MM.1S (cell line): Measurements from ENCODE around the gene RSPH4A.

Experiments
- EZH2 ChIP-seq: fragments of 300-600 bp; sonication (generic); optimal IDR thresholded peaks from 2 replicates; pipeline ENCODE3; 2017; ENCODE audit warnings: low read depth, mild to moderate bottlenecking, antibody characterized with exemption, low read length, mixed read lengths
- EZH2phosphoT487 ChIP-seq: fragments of 300-600 bp; sonication (generic); IDR thresholded peaks from 2 replicates; pipeline ENCODE4 v1.6.1; 2018; ENCODE audit warnings: antibody characterized with exemption, low read length
- TF ChIP-seq, protein P1 (sequence below): fragments of 300-600 bp; sonication (generic); IDR thresholded peaks from 2 replicates; pipeline ENCODE4 v1.5.1; 2016; ENCODE audit warnings: antibody characterized with exemption, low read length, mixed read lengths

DNA sequence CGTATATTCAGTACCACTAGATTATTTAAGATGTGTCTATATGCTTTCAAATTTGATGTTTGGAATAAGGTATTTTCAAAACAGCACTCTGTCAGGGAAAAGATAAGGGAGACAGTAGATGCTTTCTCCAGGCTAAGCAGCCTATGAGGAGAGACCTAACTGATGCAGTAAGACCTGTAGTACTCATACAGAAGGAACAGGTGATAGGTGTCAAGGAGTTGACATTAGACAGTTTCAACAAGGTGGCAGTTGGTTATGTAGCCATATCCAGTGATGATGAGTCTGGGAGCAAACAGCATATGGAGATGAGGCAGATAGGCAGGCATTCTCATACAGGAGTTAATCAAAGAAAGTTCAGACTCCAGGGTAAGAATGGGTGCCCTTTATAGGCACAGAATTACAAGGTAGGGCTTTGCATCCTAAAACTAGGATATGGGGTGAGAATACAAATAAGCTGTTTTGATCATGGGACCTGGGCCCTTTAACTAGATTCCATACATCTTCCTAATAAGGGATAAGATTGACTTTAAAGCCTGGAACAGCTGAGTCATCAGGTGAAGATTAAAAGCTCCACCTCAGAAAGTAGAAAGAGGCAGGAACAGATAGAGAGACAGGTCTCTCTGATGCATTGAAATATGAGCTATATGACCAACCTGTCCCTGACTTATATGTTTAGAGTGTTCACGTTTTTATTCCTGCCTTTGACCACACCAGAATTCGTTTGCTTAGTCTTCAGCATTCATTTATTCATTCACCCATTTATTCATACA, 7.9 kb downstream of the RSPH4A start:
- TF ChIP-seq, protein P1, sequence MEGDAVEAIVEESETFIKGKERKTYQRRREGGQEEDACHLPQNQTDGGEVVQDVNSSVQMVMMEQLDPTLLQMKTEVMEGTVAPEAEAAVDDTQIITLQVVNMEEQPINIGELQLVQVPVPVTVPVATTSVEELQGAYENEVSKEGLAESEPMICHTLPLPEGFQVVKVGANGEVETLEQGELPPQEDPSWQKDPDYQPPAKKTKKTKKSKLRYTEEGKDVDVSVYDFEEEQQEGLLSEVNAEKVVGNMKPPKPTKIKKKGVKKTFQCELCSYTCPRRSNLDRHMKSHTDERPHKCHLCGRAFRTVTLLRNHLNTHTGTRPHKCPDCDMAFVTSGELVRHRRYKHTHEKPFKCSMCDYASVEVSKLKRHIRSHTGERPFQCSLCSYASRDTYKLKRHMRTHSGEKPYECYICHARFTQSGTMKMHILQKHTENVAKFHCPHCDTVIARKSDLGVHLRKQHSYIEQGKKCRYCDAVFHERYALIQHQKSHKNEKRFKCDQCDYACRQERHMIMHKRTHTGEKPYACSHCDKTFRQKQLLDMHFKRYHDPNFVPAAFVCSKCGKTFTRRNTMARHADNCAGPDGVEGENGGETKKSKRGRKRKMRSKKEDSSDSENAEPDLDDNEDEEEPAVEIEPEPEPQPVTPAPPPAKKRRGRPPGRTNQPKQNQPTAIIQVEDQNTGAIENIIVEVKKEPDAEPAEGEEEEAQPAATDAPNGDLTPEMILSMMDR = no peak
- TF ChIP-seq EZH2 (no peak), EZH2phosphoT487 (no peak)
